GM19025 (cell line): Measurements from ENCODE around the gene CDK14.
"Not testable (repeated sequence)": the region's sequence is repeated elsewhere in the genome, so short reads cannot be mapped to it uniquely, and the experiment has no call there.

Experiments
- ATAC-seq: cut with Tn5 transposase; IDR thresholded peaks from one replicate; pipeline ENCODE4 v1.9.1; 2021; ENCODE audit warnings: mild to moderate bottlenecking, low read depth, moderate library complexity; ENCODE audit not compliant: unreplicated experiment

CDK14 gene

GRCh38 chr7:90775383-90775965, 179.4 kb downstream of the CDK14 start:
- ATAC-seq, result no peak

GRCh38 chr7:90777041-90777440, 180.9 kb downstream of the CDK14 start:
- ATAC-seq, result peak; percentile 84

- ATAC-seq, result no peak
Measured at GRCh38 chr7:90777465-90777864, 181.3 kb downstream of the CDK14 start.

- ATAC-seq, result no peak
Measured at GRCh38 chr7:90777886-90778285, 181.8 kb downstream of the CDK14 start.

GRCh38 chr7:90788052-90788451, 191.9 kb downstream of the CDK14 start:
- ATAC-seq, result no peak

GRCh38 chr7:90789736-90790306, 193.7 kb downstream of the CDK14 start:
- no peak for ATAC-seq

- ATAC-seq, result no peak
Measured at GRCh38 chr7:90791596-90791995, 195.5 kb downstream of the CDK14 start.

- ATAC-seq, result no peak
Measured at GRCh38 chr7:90792301-90792700, 196.2 kb downstream of the CDK14 start.

GRCh38 chr7:90794234-90794633, 198.1 kb downstream of the CDK14 start:
- ATAC-seq, result not testable (repeated sequence)

- ATAC-seq, result no peak
Measured at GRCh38 chr7:90797596-90797995, 201.5 kb downstream of the CDK14 start.

- no peak for ATAC-seq
Measured at GRCh38 chr7:90804370-90804769, 208.2 kb downstream of the CDK14 start.

GRCh38 chr7:90815552-90815951, 219.4 kb downstream of the CDK14 start:
- not testable (repeated sequence) for ATAC-seq

- ATAC-seq, result peak; percentile 99
Measured at GRCh38 chr7:90816511-90817142, 220.5 kb downstream of the CDK14 start.

GRCh38 chr7:90817151-90817550, 221.0 kb downstream of the CDK14 start:
- ATAC-seq, result no peak

GRCh38 chr7:90817846-90818245, 221.7 kb downstream of the CDK14 start:
- no peak for ATAC-seq

- no peak for ATAC-seq
Measured at GRCh38 chr7:90818341-90818740, 222.2 kb downstream of the CDK14 start.

- no peak for ATAC-seq
Measured at GRCh38 chr7:90821961-90822620, 226.0 kb downstream of the CDK14 start.

GRCh38 chr7:90824386-90825307, 228.5 kb downstream of the CDK14 start:
- ATAC-seq, result no peak

- ATAC-seq, result no peak
Measured at GRCh38 chr7:90825779-90826178, 229.7 kb downstream of the CDK14 start.

GRCh38 chr7:90828601-90829000, 232.5 kb downstream of the CDK14 start:
- no peak for ATAC-seq

- ATAC-seq, result no peak
Measured at GRCh38 chr7:90830308-90830707, 234.2 kb downstream of the CDK14 start.
